Suppressor macrophage treated with lipopolysaccharide for 4 hours (primary cell): ENCODE measurements around the gene CALML3.

Experiments used
- DNase-seq: peaks from one replicate; pipeline ENCODE4 v3.0.0-alpha.2; 2020

The CALML3 gene

GRCh38 chr10:5508161-5508604 lies 16.6 kb upstream of the CALML3 start:
- DNase-seq: no peak

GRCh38 chr10:5508786-5509185 lies 16.0 kb upstream of the CALML3 start:
- DNase-seq: no peak

- DNase-seq: no peak
These were observed 15.5 kb upstream of the CALML3 start for GRCh38 chr10:5509236-5509635.

- no peak for DNase-seq
These were observed 15.1 kb upstream of the CALML3 start for GRCh38 chr10:5509691-5510090.

GRCh38 chr10:5510281-5511072 lies 14.3 kb upstream of the CALML3 start:
- DNase-seq: no peak

- DNase-seq: no peak
These were observed 13.4 kb upstream of the CALML3 start for GRCh38 chr10:5511231-5511884.

GRCh38 chr10:5511885-5512280 lies 12.9 kb upstream of the CALML3 start:
- no peak for DNase-seq

GRCh38 chr10:5512331-5512730 lies 12.4 kb upstream of the CALML3 start:
- DNase-seq: no peak

- no peak for DNase-seq
These were observed 11.7 kb upstream of the CALML3 start for GRCh38 chr10:5512881-5513612.

- DNase-seq: no peak
These were observed 10.4 kb upstream of the CALML3 start for GRCh38 chr10:5514226-5514850.

GRCh38 chr10:5515948-5516761 lies 8.6 kb upstream of the CALML3 start:
- DNase-seq: no peak

GRCh38 chr10:5517546-5517945 lies 7.2 kb upstream of the CALML3 start:
- DNase-seq: no peak

- no peak for DNase-seq
These were observed 6.6 kb upstream of the CALML3 start for GRCh38 chr10:5518143-5518542.

- no peak for DNase-seq
These were observed 5.7 kb upstream of the CALML3 start for GRCh38 chr10:5519054-5519453.

GRCh38 chr10:5522913-5523560 lies 1.7 kb upstream of the CALML3 start:
- DNase-seq: no peak

GRCh38 chr10:5523796-5524574 lies 776 bp upstream of the CALML3 start:
- DNase-seq: no peak

- no peak for DNase-seq
These were observed 990 bp downstream of the CALML3 start for GRCh38 chr10:5525561-5526341.

GRCh38 chr10:5526691-5527331 lies 2.0 kb downstream of the CALML3 start:
- DNase-seq: no peak

GRCh38 chr10:5527332-5528200 lies 2.8 kb downstream of the CALML3 start:
- no peak for DNase-seq
